Tibial nerve (tissue), 4 donors: Measurements from ENCODE around the gene EML2. TPM values are rescaled to one million over a fixed set of nuclear protein-coding genes. Genes with fewer than 3 reads are reported as not detected.
A peak's percentile ranks its signal among the peaks of the same experiment; 100 is the strongest.
"Not testable (repeated sequence)": the region's sequence is repeated elsewhere in the genome, so short reads cannot be mapped to it uniquely, and the experiment has no call there.

Experiments used
- DNase-seq, 2 donors: peaks; one replicate each; pipeline ENCODE4 v3.0.0-alpha.2; 2019; ENCODE audit warnings: low spot score in 2 of 2
- H3K27ac ChIP-seq, 4 donors: fragments of 200-600 bp; sonication (generic) in 3 of 4; one replicate each; pipeline ENCODE4 v1.5.1; 2017 to 2019; ENCODE audit warnings: mild to moderate bottlenecking in 1 of 4
- H3K27me3 ChIP-seq, 2 donors: fragments of 200-600 bp; sonication (generic) in 1 of 2; one replicate each; pipeline versions ENCODE4 v1.5.1 to v1.6.0; 2017 to 2019
- H3K36me3 ChIP-seq, 3 donors: fragments of 200-600 bp; sonication (generic); one replicate each; pipeline ENCODE4 v1.5.1; 2018 to 2019
- H3K4me1 ChIP-seq, 4 donors: fragments of 200-600 bp; sonication (generic) in 3 of 4; one replicate each; pipeline ENCODE4 v1.5.1; 2017 to 2019
- H3K4me3 ChIP-seq, 4 donors: fragments of 200-600 bp; sonication (generic) in 3 of 4; one replicate each; pipeline ENCODE4 v1.5.1; 2017 to 2019; ENCODE audit warnings: mild to moderate bottlenecking in 1 of 4, moderate library complexity in 1 of 4
- H3K9me3 ChIP-seq, 4 donors: fragments of 200-600 bp; sonication (generic) in 3 of 4; one replicate each; pipeline ENCODE4 v1.5.1; 2017 to 2019
- EP300 ChIP-seq, 2 donors: sonication (generic); formaldehyde crosslinking; IDR thresholded peaks; one replicate each; pipeline ENCODE4 v1.6.1; 2017; ENCODE audit warnings: antibody characterized with exemption in 2 of 2, mild to moderate bottlenecking in 1 of 2
- POLR2A ChIP-seq, 2 donors: fragments of 450-650 bp; IDR thresholded peaks; one replicate each; pipeline ENCODE4 v1.6.1; 2017; ENCODE audit warnings: antibody characterized with exemption in 2 of 2, mild to moderate bottlenecking in 2 of 2, moderate library complexity in 2 of 2
- WGBS, 2 donors: methylation state at CpG; one replicate each; pipeline ENCODE4 v1.1.5; 2018; 5-methylcytosine and 5-hydroxymethylcytosine counted together
- total RNA-seq, 4 donors: library from RNA; depleted of rRNA; stranded (reverse); fragments of >200 nt; gene quantifications; one replicate each; pipeline ENCODE4 v1.1.0, GENCODE V29; 2016
- TF ChIP-seq, protein P1 (sequence below), 5 experiments: fragments of 200-600 bp in 3 of 5; fragments of 450-650 bp in 2 of 5; sonication (generic) in 3 of 5; IDR thresholded peaks; one replicate each; pipeline ENCODE4 v1.5.1; 2016 to 2019; ENCODE audit warnings: antibody characterized with exemption in 5 of 5, mild to moderate bottlenecking in 3 of 5, moderate library complexity in 2 of 5

The EML2 gene
- total RNA-seq, 4 donors from 2014 or later = 21.0 to 57.1 (median 25.0) TPM

DNA sequence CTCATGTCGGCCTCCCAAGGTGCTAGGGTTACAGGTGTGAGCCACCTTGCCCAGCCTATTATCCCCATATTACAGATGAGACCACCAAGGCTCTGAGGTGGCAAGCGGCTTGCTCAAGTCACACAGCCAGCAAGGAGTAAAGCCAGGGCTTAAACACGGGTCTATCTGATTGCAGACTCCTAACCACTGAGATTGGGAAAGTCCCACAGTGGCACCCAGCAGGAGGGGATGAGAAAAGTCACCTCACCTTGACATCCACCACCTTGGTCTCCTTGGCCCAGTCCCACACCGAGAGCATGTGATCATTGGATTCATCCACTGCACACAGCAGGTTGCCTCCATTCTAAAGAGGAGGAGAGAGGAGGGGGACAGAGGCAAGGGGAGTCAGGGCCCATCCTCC lies 9.5 kb downstream of the EML2 start:
- Histone ChIP-seq H3K4me3 (no peak overlapping the region), H3K9me3 (no peaks in the 10 kb centered on the region), H3K36me3 (peaks cover 0 to 50% (median 0%) of the 10 kb centered on the region in 3 donors), H3K4me1 (peaks cover 0 to 6% (median 0%) of the 10 kb centered on the region in 4 donors), H3K27me3 (no peaks in the 10 kb centered on the region), H3K27ac (no peak overlapping the region)
- TF ChIP-seq POLR2A (IDR thresholded peaks at IDR 0.05) (no peak), EP300 (IDR thresholded peaks at IDR 0.05) (no peak)
- TF ChIP-seq, protein P1, sequence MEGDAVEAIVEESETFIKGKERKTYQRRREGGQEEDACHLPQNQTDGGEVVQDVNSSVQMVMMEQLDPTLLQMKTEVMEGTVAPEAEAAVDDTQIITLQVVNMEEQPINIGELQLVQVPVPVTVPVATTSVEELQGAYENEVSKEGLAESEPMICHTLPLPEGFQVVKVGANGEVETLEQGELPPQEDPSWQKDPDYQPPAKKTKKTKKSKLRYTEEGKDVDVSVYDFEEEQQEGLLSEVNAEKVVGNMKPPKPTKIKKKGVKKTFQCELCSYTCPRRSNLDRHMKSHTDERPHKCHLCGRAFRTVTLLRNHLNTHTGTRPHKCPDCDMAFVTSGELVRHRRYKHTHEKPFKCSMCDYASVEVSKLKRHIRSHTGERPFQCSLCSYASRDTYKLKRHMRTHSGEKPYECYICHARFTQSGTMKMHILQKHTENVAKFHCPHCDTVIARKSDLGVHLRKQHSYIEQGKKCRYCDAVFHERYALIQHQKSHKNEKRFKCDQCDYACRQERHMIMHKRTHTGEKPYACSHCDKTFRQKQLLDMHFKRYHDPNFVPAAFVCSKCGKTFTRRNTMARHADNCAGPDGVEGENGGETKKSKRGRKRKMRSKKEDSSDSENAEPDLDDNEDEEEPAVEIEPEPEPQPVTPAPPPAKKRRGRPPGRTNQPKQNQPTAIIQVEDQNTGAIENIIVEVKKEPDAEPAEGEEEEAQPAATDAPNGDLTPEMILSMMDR (IDR thresholded peaks at IDR 0.05) = no peak
- no peak for DNase-seq
- WGBS, 2 donors = 87 to 91% methylated on average over 4 of the region's 4 CpGs

DNA sequence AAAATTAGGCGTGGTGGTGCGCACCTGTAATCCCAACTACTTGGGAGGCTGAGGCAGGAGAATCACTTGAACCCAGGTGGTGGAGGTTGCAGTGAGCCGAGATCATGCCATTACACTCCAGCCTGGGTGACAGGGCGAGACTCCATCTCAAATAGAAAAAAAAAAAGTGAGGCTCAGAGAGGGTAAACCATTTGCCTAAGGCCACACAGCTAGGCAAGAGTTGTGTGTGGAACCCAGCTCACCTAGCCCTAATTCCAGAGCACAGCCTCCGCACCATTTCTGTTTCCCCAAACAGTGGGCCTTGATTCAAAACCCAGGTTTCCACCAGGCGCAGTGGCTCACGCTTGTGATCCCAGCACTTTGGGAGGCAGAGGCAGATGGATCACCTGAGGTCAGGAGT lies 11.0 kb downstream of the EML2 start:
- DNase-seq, H3K27me3 ChIP-seq, H3K27ac ChIP-seq, H3K4me3 ChIP-seq, H3K4me1 ChIP-seq, H3K9me3 ChIP-seq: not testable (repeated sequence)
- 94 to 97% methylated on average over 7 of the region's 7 CpGs for WGBS, 2 donors
- peaks cover 0 to 64% (median 0%) of the 10 kb centered on the region in 3 donors for H3K36me3 ChIP-seq

DNA sequence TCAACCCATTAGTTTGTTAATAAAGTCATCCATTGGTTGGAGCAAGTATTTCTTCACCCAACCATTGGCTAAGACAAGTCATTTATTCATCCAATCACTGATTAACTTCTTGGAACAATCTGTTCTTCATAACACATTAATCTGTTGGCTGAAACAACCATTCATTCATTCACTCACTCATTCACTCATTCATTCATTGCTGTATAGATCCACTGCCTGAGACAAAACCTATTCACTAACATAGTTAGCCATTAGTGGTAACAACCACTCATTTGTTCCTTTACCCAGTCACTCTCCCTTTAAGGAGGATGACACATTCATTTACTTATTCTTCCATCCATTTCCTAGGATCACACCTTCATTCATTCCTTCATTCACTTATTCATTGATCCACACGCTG lies 15.2 kb downstream of the EML2 start:
- Histone ChIP-seq H3K27ac (no peak overlapping the region), H3K4me1 (no peaks in the 10 kb centered on the region), H3K27me3 (no peaks in the 10 kb centered on the region), H3K9me3 (no peaks in the 10 kb centered on the region), H3K4me3 (no peak overlapping the region), H3K36me3 (peaks cover 0 to 97% (median 0%) of the 10 kb centered on the region in 3 donors)
- TF ChIP-seq, protein P1 (IDR thresholded peaks at IDR 0.05) = no peak
- TF ChIP-seq POLR2A (IDR thresholded peaks at IDR 0.05) = no peak
- no peak for TF ChIP-seq EP300 (IDR thresholded peaks at IDR 0.05)
- DNase-seq = no peak
- WGBS, 2 donors = 79 to 90% methylated on average over 1 of the region's 1 CpG

DNA sequence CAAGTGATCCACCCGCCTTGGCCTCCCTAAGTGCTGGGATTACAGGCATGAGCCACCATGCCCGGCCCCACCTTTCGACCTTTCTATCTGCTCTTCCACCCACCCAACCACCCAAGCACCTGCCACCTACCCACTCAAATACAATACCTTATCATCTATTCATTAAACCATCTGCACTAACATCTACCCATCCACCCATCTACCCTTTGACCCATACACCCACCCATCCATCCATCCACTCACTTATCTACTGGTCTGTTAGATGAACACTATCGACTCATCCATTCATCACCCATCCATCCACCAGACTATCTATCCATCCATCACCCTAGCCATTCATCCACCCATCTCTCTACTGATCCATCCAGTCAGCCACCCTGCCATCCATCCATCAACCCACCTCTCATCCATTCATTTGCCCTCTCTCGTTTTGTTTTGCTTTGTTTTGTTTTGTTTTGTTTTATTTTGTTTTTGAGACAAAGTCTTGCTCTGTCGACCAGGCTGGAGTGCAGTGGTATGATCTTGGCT lies 17.2 kb downstream of the EML2 start:
- no peak overlapping the region for H3K4me3 ChIP-seq
- H3K36me3 ChIP-seq = peaks cover 0 to 98% (median 0%) of the 10 kb centered on the region in 3 donors
- H3K27me3 ChIP-seq = no peaks in the 10 kb centered on the region
- no peak overlapping the region for H3K27ac ChIP-seq
- no peak for DNase-seq
- 87 to 89% methylated on average over 6 of the region's 6 CpGs for WGBS, 2 donors
- H3K9me3 ChIP-seq = no peaks in the 10 kb centered on the region
- H3K4me1 ChIP-seq = no peaks in the 10 kb centered on the region
- TF ChIP-seq POLR2A (IDR thresholded peaks at IDR 0.05) (no peak), EP300 (IDR thresholded peaks at IDR 0.05) (no peak)
- TF ChIP-seq, protein P1 (IDR thresholded peaks at IDR 0.05) = no peak

DNA sequence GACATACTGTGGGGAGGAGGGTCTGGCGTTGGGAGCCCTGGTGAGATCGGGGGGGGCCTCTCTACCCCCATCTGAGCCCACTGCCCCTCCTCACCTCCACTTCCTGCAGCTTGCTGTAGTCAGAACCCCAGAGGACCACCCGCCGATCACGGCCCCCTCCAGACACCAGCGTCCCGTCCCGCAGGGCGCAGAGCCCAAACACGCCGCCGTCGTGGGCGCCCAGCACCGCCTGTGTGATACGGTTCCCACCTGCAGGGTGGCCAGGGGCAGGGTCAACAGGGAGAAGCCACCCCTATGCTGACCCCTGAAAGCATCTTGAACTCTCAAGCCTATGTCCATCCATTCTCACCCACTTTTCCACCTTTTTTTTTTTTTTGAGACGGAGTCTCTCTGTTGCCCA lies 17.8 kb downstream of the EML2 start:
- no peak for TF ChIP-seq EP300 (IDR thresholded peaks at IDR 0.05)

DNA sequence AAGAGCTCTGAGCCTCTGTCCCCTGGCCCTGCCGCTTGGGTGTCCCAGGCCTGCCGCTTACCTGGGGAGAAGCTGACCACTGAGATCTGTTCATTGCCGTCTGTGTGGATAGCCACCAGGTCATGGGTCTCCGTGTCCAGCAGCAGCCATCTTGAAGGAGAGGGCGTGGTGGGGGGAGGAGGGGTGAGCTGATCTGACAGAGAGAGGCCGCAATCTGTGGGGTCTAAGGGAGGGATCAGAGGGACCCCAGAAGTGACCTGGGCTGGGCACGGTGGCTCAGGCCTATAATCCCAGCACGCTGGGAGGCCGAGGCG lies 22.5 kb downstream of the EML2 start:
- H3K9me3 ChIP-seq = no peaks in the 10 kb centered on the region
- WGBS, 2 donors = 69 to 76% methylated on average over 10 of the region's 10 CpGs
- TF ChIP-seq EP300 (IDR thresholded peaks at IDR 0.05) = no peak
- TF ChIP-seq, protein P1 (IDR thresholded peaks at IDR 0.05) = no peak
- TF ChIP-seq POLR2A (IDR thresholded peaks at IDR 0.05) = no peak
- DNase-seq = no peak
- H3K4me1 ChIP-seq = peaks cover 0 to 11% (median 0%) of the 10 kb centered on the region in 4 donors
- peak overlapping the region in 1 of 4 donors; percentile 36 for H3K27ac ChIP-seq
- no peaks in the 10 kb centered on the region for H3K27me3 ChIP-seq
- peaks cover 0 to 80% (median 0%) of the 10 kb centered on the region in 3 donors for H3K36me3 ChIP-seq
- H3K4me3 ChIP-seq = no peak overlapping the region

More for the DNA sequence above, 17.8 kb downstream of the EML2 start:
- WGBS, 2 donors = 84 to 90% methylated on average over 17 of the region's 17 CpGs
- H3K9me3 ChIP-seq = no peaks in the 10 kb centered on the region
- no peak overlapping the region for H3K27ac ChIP-seq
- peaks cover 0 to 93% (median 0%) of the 10 kb centered on the region in 3 donors for H3K36me3 ChIP-seq
- no peaks in the 10 kb centered on the region for H3K4me1 ChIP-seq
- H3K27me3 ChIP-seq = no peaks in the 10 kb centered on the region
- no peak for DNase-seq
- no peak overlapping the region for H3K4me3 ChIP-seq
